ENCODE results near the gene DNPH1.

DNA sequence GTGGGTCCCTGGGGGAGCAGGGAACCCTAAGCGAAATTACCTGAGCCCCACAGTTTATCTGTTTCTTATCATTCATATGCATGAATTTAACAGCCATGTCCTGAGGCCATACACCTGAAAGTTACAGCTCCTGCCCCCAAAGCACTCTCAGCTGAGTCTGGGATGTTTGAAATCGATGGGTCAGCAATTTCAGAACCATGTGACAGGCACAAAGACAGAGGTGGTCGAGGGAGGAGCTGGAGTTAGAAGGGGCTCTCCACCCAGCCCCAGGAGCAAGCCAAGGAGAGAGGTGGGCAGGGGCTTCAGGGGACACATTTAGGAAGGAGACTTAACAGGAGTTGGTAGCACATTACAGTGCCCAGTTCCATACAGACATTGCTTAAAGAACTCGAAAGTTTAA, 28.9 kb upstream of the DNPH1 start:
- no peak for TF ChIP-seq HDAC6 (IDR thresholded peaks at IDR 0.05; ENCODE audit: unreplicated experiment)
- TF ChIP-seq, protein P1, sequence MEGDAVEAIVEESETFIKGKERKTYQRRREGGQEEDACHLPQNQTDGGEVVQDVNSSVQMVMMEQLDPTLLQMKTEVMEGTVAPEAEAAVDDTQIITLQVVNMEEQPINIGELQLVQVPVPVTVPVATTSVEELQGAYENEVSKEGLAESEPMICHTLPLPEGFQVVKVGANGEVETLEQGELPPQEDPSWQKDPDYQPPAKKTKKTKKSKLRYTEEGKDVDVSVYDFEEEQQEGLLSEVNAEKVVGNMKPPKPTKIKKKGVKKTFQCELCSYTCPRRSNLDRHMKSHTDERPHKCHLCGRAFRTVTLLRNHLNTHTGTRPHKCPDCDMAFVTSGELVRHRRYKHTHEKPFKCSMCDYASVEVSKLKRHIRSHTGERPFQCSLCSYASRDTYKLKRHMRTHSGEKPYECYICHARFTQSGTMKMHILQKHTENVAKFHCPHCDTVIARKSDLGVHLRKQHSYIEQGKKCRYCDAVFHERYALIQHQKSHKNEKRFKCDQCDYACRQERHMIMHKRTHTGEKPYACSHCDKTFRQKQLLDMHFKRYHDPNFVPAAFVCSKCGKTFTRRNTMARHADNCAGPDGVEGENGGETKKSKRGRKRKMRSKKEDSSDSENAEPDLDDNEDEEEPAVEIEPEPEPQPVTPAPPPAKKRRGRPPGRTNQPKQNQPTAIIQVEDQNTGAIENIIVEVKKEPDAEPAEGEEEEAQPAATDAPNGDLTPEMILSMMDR (IDR thresholded peaks at IDR 0.05 in 2 of 3, conservative IDR thresholded peaks at IDR 0.05 in 1 of 3; ENCODE audit: control insufficient read depth in 2 of 3, extremely low read depth in 1 of 3, insufficient read depth in 1 of 3, low read depth in 3 of 3, low read length in 3 of 3), result no peak
- TF ChIP-seq, protein P2, sequence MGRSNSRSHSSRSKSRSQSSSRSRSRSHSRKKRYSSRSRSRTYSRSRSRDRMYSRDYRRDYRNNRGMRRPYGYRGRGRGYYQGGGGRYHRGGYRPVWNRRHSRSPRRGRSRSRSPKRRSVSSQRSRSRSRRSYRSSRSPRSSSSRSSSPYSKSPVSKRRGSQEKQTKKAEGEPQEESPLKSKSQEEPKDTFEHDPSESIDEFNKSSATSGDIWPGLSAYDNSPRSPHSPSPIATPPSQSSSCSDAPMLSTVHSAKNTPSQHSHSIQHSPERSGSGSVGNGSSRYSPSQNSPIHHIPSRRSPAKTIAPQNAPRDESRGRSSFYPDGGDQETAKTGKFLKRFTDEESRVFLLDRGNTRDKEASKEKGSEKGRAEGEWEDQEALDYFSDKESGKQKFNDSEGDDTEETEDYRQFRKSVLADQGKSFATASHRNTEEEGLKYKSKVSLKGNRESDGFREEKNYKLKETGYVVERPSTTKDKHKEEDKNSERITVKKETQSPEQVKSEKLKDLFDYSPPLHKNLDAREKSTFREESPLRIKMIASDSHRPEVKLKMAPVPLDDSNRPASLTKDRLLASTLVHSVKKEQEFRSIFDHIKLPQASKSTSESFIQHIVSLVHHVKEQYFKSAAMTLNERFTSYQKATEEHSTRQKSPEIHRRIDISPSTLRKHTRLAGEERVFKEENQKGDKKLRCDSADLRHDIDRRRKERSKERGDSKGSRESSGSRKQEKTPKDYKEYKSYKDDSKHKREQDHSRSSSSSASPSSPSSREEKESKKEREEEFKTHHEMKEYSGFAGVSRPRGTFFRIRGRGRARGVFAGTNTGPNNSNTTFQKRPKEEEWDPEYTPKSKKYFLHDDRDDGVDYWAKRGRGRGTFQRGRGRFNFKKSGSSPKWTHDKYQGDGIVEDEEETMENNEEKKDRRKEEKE (IDR thresholded peaks at IDR 0.05), result no peak
- TF ChIP-seq JUND (IDR thresholded peaks at IDR 0.05; ENCODE audit: low read depth, low read length), result no peak
- no peak for TF ChIP-seq EZH2 (IDR thresholded peaks at IDR 0.05; ENCODE audit: borderline replicate concordance, control insufficient read depth, low read depth, low read length)
- TF ChIP-seq, protein P3, sequence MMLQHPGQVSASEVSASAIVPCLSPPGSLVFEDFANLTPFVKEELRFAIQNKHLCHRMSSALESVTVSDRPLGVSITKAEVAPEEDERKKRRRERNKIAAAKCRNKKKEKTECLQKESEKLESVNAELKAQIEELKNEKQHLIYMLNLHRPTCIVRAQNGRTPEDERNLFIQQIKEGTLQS (IDR thresholded peaks at IDR 0.05; ENCODE audit: borderline replicate concordance, extremely low read depth, low read depth, low read length), result no peak
- TF ChIP-seq MTA2 (IDR thresholded peaks at IDR 0.05; ENCODE audit: low read depth), result no peak
- no peak for TF ChIP-seq EED (IDR thresholded peaks at IDR 0.05; ENCODE audit: low read depth)
